ENCODE data around the gene VPS37C. TPM values are rescaled to one million over a fixed set of nuclear protein-coding genes. Genes with fewer than 3 reads are reported as not detected.

VPS37C gene
- total and polyA plus RNA-seq, 2 of the 13 experiments (the other 11 are each of a cell fraction or from before 2014, with no cell fraction given), result 7.5 to 8.8 TPM

GRCh38 chr11:61201476-61201875, 40.2 kb upstream of the VPS37C start:
- Histone ChIP-seq H4K20me1 (ENCODE audit: insufficient read depth, low read length) (no peaks in the 10 kb centered on the region), H3K36me3 (replicated peaks in 1 of 2; ENCODE audit: control insufficient read depth in 1 of 2, insufficient read depth in 2 of 2, low read length in 2 of 2) (no peaks in the 10 kb centered on the region), H3K27me3 (ENCODE audit: control insufficient read depth in 1 of 2, insufficient read depth in 2 of 2, low read length in 2 of 2) (peaks cover 0 to 14% of the 10 kb centered on the region in 2 experiments; a peak in 1 of 5 replicates), H2AFZ (ENCODE audit: low read length) (no peak overlapping the region), H3K4me2 (ENCODE audit: low read depth, low read length) (no peak overlapping the region), H3K27ac (ENCODE audit: extremely low read length, insufficient read depth, low read length) (no peak overlapping the region), H3K9ac (ENCODE audit: insufficient read depth, low read depth, low read length) (no peak overlapping the region), H3K9me3 (ENCODE audit: low read length) (0 out of 2 replicates have a peak, but pooled peaks cover 7% of the 10 kb centered on the region), H3K4me3 (replicated peaks in 1 of 3; ENCODE audit: insufficient read depth in 1 of 3, low read depth in 2 of 3, low read length in 3 of 3) (no peak overlapping the region), H3K4me1 (ENCODE audit: insufficient read depth, low read length) (no peaks in the 10 kb centered on the region), H3K79me2 (ENCODE audit: insufficient read depth, low read length) (no peaks in the 10 kb centered on the region)
- ChIA-PET CTCF (ENCODE audit: low intra/inter-chr PET ratio, low total read pairs) (no interaction called here), POLR2A (no interaction called here)
- DNase-seq (ENCODE audit: low spot score) (no peak), ATAC-seq (no peak), FAIRE-seq (no peak)
- TF ChIP-seq MAFF (IDR thresholded peaks at IDR 0.05; ENCODE audit: low read depth, low read length), result no peak
- TF ChIP-seq ZNF83 (CRISPR knock-in tag; IDR thresholded peaks at IDR 0.05; ENCODE audit: borderline replicate concordance), result no peak
- no peak for TF ChIP-seq EED (CRISPR knock-in tag; IDR thresholded peaks at IDR 0.05)
- TF ChIP-seq SALL1 (CRISPR knock-in tag; IDR thresholded peaks at IDR 0.05), result no peak
- no peak for TF ChIP-seq ZNF224 (CRISPR knock-in tag; IDR thresholded peaks at IDR 0.05)
- TF ChIP-seq YEATS4 (CRISPR knock-in tag; IDR thresholded peaks at IDR 0.05; ENCODE audit: borderline replicate concordance), result no peak
- TF ChIP-seq KAT7 (CRISPR knock-in tag; IDR thresholded peaks at IDR 0.05; ENCODE audit: borderline replicate concordance), result no peak
- no peak for TF ChIP-seq ZNF274 (CRISPR knock-in tag; IDR thresholded peaks at IDR 0.05)
- TF ChIP-seq IKZF4 (CRISPR knock-in tag; IDR thresholded peaks at IDR 0.05; ENCODE audit: borderline replicate concordance, low read depth, not compliant biosample characterization), result no peak
- no peak for TF ChIP-seq ZSCAN20 (CRISPR knock-in tag; IDR thresholded peaks at IDR 0.05; ENCODE audit: borderline replicate concordance)
- no peak for TF ChIP-seq SOX6 (IDR thresholded peaks at IDR 0.05)
- no peak for TF ChIP-seq SOX6 (CRISPR knock-in tag; IDR thresholded peaks at IDR 0.05)
- no peak for TF ChIP-seq ZNF557 (CRISPR knock-in tag; IDR thresholded peaks at IDR 0.05)
- no peak for TF ChIP-seq GLI4 (CRISPR knock-in tag; IDR thresholded peaks at IDR 0.05; ENCODE audit: borderline replicate concordance)
- TF ChIP-seq ZSCAN30 (CRISPR knock-in tag; IDR thresholded peaks at IDR 0.05), result no peak
- no peak for TF ChIP-seq GTF3A (CRISPR knock-in tag; conservative IDR thresholded peaks at IDR 0.05)
- TF ChIP-seq NFKBIZ (CRISPR knock-in tag; IDR thresholded peaks at IDR 0.05), result no peak
- TF ChIP-seq ARID2 (CRISPR knock-in tag; IDR thresholded peaks at IDR 0.05; ENCODE audit: borderline replicate concordance), result no peak
- no TSS peak for BruUV-seq (replicated peaks)
- in situ Hi-C loops (cut with HindIII; ENCODE audit: extremely low pct_ligation_motif_present, low pct_unique_long_range_greater_than_20kb), result no loop called here
- intact Hi-C loops (cut with micrococcal nuclease; ENCODE audit: unreplicated experiment), result no loop called here
- 80% methylated on average over 14 of the region's 14 CpGs for WGBS (ENCODE audit: low lambda C conversion rate)

Data from HepG2 (cell line).